ENCODE measurements around the gene CD72.
"Not testable (repeated sequence)": the region's sequence is repeated elsewhere in the genome, so short reads cannot be mapped to it uniquely, and the experiment has no call there.

CD72 gene

DNA sequence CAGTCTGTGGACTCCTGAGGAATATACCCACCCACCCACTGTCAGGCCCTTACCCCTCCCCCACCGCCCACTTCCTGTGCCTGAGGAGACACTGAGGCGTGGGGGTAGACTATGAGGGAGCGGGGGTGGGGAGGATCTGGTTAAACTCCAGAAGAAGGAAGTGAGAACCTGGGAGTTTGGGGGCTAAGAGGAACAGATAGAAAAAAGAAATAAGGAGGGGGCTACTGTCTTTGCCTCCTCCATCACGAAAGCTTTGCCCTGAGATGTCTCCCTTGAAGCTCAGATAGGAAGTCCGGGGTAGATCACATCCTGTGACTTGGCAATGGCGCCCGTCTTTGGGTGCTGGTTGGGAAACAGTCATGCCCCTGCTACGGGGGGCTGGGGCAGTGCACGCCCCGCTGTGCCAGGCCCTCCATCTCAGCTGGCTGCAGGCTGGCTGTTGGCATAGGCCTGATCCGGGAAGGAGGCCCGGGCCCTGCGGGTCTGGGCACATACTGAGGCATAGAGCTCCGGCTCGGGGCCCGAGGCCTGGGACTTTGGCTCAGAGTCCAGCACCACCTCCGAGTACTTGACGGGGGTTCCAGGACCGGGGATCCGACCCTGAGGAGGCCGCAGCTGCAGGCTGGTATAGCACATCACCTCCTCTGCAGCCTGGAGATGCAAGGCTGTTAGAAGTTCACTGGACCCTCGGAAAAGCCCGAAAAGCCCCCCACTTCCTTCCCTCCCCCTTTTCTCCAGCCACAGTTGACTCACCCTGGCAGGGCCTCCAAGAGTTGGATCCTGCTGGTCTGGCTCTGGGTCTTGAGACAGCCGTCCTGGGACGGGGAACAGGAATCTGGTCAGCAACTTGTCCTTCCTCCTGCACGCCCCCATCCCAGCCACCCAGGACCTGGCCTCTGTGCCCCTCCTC is 31.5 kb upstream of the CD72 start:
- DNase-seq (ENCODE audit: low spot score), result peak; percentile 43

DNA sequence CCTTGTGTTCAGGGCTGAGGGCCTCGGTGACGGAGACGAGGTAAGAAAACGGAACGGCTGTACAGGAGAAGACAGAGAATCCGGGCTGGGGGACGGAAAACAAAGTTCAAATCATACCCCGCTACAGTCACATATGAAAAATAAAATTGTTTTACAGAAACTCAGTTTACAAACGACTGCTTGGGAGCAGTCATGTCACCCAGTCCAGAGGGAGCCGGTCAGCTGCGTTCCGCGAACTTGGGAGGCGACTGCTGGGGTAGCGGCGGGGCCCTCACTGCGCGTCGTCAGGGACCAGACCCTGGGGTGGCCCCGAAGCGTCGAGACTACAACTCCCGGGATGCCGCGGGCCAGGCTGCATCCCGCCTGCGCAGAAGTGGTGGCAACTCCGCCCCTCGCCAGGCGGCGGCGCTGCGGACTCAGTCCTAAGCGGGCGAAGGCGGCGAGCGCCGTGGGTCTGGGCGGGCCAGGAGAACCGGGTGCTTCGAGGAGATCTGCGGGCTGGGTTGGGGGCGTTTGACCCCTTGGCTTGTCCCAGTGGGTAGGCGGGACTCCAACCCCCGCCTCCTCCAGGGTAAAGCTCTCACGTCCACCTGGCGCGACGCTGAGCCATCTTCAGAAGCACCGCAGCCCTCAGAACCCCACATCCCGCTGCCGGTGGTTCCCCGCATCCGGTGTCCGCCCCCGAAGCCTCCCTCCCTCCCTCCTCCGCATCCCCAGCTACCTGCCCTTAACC is 28.5 kb upstream of the CD72 start:
- peak; percentile 88 for DNase-seq (ENCODE audit: low spot score)

DNA sequence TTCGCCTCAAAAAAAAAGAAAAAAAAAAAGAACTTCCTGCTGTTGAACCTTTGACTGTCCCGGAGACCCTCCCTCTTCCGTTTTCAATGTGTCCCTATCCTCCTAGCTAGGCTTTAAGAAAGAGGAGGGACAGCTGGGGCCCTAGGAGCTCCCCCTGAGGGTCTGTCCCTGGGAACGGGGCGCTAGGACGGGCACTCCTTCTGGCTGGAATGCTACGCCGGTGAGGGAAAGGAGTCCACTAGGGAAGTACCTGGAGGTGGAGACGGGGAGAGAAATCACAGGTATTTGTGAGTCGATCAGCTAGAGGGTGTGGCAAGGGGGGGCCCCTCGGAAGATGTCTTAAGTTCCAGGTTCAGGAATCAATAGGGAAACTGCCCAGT is 27.9 kb upstream of the CD72 start:
- no peak for DNase-seq (ENCODE audit: low spot score)

DNA sequence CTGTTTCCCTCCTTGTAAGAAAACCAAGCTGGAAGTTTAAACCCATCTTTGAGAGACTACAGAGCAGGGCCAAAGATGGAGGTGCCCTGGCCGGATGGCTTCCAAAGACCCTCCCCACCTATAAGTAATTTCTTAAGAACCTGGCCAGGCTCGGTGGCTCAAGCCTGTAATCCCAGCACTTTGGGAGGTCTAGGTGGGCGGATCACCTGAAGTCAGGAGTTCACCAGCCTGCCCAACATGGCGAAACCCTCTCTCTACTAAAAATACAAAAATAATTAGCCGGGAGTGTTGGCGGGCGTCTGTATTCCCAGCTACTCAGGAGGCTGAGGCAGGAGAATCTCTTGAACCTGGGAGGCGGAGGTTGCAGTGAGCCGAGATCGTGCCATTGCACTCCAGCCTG is 27.5 kb upstream of the CD72 start:
- not testable (repeated sequence) for DNase-seq (ENCODE audit: low spot score)

DNA sequence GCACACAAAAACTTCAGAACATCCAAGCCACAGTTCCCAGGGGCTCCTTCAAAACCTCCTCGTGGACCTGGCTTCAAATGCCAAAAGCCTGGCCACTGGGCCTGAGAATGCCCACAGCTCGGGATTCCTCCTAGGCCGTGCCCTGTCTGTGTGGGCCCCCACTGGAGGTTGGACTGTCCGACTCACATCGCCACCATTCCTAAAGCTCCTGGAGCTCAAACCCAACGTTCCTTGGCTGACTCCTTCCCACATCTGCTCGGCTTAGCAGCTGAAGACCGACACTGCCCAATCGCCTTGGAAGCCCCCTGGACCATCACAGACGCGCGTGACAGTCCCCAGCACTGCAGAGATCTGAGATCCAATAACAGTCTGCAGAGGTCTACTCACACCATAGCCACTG is 24.8 kb upstream of the CD72 start:
- no peak for DNase-seq (ENCODE audit: low spot score)

DNA sequence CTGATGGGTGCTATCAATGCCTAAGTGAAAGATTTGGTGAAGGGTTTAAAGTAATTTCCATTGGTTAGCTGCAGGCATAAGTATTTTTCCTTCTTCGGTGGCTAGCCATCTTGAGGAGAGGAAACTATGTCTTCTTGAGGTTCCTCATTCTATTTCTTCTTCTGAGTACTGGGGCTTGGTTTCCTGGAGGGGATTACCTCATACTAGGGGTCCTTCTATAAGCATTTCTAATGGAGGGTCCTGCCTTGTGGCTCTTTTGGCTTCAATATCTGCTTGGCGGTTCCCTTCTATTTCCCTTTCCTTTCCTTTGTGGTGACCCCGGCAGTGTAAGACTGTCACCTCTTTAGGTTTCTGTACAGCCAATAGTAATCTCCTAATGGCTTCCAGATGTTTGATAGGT is 23.3 kb upstream of the CD72 start:
- not testable (repeated sequence) for DNase-seq (ENCODE audit: low spot score)

DNA sequence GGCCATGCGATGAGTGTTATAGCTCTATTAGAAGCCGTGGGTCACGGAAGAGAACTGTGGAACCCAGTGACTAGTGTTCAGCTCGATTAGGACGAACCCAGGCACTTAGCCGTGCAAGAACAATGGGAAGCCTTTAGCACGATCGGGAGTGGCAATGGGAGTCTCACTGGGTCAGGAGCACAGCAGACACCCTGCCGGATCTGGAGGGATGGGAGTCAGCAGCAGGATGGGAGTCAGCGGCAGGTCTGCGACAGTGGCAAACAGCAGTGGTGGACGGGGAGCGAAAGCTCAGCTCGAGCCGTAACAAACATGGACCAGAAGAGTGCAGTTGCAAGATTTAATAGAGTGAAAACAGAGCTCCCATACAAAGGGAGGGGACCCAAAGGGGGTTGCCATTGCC is 22.2 kb upstream of the CD72 start:
- DNase-seq (ENCODE audit: low spot score), result not testable (repeated sequence)

DNA sequence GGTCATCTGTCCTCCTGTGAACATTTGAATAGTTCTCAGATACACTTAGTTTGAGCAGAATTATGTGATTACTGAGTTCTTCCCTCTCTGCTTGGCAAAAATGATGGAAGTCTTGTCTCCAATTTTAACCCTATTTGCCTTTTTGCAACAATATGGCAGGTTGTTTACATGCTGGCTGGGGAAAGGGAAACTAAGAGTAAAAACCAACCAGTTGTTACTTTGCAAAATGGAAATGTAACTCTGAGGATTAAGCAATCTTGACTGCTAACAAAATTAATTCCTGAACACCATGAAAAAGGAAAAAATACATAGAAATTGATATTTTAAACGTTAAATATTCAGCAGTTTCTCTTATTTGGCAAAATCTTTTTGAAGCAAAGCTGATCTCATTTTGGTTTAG is 21.4 kb upstream of the CD72 start:
- no peak for DNase-seq (ENCODE audit: low spot score)

DNA sequence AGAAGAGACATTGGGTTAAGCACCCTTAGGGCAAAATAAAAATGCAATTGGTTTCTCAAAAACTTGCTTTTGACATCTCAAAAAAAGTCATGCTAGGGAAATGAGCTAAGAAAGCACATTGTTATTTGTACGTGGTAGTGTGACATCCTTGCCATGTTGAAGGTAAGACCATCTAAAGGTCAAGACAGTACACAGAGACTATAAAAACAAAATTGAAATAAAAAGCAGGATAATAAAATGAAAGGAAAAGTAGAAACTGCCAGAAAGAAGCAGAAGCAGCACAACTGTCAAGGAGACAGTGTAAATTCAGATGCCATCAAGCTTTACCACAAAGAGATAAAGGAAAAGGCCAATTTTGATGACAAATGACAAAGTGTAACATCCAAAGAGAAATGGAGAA is 21.0 kb upstream of the CD72 start:
- not testable (repeated sequence) for DNase-seq (ENCODE audit: low spot score)

DNA sequence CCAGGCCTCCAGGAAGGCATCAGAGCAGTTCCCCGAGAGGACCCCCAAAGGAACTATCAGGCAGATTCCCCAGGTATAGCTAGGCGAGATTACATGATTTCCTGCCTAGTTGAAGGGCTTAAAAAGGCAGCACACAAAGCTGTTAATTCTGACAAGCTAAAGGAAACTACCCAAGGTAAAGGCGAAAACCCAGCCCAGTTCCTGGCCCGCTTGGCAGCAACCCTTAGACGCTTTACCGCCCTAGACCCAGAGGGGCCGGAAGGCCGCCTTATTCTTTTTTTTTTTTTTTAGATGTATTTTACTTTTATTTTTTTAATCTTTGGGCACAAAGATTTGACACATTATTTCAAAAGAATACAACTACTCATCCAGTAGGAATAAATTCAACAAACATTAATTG is 20.5 kb upstream of the CD72 start:
- DNase-seq (ENCODE audit: low spot score), result peak; percentile 59

DNA sequence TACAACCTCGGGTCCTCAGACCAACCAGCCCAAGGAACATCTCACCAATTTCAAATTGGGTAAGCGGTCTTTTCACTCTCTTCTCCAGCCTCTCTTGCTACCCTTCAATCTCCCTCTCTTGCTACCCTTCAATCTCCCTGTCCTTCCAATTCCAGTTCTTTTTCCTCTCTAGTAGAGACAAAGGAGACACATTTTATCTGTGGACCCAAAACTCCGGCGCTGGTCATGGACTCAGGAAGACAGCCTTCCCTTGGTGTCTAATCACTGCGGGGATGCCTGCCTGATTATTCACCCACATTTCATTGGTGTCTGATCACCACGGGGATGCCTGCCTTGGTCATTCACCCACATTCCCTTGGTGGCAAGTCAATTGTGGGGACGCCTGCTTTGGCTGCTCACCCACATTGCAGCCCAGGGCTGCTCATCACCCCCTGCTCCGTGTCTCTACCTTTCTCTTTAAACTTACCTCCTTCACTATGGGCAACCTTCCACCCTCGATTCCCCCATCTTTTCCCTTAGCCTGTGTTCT is 19.3 kb upstream of the CD72 start:
- DNase-seq (ENCODE audit: low spot score), result not testable (repeated sequence)

DNA sequence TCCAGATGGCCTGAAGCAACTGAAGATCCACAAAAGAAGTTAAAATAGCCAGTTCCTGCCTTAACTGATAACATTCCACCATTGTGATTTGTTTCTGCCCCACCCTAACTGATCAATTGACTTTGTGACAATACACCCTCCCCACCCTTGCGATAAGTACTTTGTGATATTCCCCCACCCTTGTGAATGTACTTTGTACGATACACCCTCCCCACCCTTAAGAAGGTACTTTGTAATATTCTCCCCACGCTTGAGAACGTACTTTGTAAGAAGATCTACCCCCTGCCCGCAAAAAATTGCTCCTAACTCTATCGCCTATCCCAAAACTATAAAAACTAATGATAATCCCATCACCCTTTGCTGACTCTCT is 18.6 kb upstream of the CD72 start:
- not testable (repeated sequence) for DNase-seq (ENCODE audit: low spot score)

DNA sequence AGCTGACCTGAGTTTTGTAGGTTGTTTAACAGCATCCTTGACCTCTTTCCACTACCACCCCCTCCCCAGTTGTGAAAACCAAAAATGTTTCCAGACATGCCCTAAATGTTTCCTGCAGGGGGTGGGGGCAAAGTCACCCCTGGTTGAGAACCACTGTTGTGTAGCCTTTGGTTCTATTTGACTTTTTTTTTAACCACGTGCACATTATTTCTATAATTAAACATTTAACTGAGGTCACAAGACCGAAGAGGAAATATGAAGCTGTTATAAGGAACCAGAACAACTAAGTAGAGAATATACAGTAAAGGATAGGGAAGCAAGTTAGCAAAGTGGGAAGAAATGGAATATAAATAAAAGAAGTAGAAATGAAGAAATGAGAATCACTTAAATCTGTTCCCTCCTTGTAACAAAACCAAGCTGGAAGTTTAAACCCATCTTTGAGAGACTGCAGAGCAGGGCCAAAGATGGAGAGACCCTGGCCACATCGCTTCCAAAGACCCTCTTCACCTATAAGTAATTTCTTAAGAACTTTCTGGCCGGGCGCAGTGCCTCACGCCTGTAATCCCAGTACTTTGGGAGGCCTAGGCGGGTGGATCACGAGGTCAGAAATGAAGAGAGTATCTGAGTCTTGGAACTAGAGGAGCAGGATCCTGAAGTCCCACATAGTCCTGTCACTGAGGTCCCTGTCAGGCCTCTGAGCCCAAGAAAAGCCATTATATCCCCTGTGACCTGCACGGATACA is 18.1 kb upstream of the CD72 start:
- no peak for DNase-seq (ENCODE audit: low spot score)

DNA sequence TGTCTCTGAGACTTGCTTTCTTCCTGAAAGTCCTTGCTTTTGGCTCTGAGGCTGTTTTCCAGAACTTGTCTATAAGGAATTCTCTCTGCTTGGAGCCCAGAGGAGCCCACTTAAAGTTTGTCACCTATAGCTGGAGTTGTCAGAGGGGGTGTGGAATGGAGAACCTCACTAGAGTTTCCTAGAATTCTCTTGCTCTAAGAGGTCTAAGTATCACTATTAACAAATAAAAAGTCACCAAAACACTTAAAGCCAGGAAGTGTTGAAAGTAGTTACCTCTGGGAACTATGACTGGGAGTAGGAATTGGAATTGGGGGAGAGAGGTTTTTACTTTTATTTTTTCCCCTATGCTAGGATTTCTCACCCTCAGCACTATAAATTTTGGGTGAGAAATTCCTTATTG is 17.5 kb upstream of the CD72 start:
- DNase-seq (ENCODE audit: low spot score), result no peak

DNA sequence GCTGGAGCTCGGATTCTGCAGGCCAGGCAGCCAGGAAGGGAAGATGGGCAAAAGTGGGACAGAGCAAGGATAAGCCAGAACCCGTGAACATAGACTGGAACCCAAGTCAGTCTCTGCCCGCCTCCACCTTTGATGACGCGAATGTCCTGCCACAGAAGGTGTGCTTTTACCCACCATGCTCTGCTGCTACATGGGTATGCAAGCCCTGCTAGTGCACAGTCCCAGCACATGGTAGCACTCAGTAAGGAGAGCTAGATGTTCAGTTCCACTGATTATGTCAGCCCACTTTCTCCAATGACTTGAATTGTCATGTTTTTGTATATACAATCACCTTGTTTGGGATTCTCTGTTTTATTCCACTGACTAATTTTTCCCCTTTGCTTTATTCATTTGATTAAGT is 11.4 kb upstream of the CD72 start:
- no peak for DNase-seq (ENCODE audit: low spot score)

DNA sequence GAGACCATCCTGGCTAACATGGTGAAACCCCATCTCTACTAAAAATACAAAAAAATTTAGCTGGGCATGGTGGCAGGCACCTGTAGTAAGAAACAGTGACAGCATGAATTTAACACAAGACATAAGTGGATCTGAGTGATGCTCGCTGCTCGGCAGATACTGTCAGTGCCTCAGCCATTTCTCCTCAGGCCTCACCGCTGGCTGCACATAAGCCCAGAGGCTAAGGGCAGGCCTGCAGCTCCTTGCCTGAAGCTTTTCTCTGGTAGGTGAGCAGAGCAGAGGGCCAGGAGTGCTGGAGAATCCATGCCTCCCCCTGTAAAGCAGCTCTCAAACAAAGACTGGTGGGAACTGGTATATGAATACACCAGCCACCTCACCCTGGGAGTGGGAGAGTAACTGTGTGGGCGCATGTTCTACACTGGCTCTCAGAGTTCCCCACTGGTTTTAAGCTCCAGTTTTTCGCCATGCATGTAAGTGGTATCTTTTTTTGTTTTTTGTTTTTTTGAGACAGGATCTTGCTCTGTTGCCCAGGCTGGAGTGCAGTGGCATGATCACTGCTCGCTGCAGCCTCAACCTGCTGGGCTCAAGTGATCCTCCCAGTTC is 10.3 kb upstream of the CD72 start:
- no peak for DNase-seq (ENCODE audit: low spot score)

DNA sequence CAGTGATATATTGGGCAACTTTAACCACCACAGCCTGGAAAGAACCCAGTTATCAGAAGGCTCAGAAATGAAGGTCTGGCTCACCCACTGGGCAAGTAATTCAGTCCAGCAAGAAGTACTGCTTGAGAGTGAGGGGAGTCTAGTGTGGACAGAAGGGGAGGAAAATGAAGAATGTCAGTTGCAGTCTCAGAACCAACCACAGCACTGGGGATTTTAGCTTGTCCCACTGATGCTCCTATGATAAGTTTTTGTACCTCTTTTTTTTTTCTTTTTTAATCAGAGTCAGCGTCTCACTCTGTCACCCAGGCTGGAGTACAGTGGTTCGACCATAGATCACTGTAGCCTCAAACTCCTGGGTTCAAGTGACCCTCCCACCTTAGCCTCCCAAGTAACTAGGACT is 9.4 kb upstream of the CD72 start:
- DNase-seq (ENCODE audit: low spot score), result no peak

DNA sequence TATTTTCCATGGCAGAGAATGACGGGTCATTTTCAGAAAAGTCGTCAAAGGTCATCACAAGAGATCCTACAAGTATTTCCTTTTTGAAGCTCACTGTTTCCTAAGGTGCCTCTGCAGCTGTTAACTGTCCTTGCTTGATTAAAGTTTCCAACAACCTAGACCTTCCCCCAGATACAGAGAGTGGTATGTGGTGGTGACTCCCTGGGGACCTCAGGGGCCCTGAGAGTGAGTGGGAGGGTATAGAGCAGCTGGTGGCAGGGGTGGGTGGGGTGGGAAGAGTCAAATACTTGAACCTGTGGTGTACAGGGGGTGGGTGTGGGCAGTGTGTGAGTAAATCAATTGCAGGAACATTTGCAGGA is 1.6 kb upstream of the CD72 start:
- no peak for DNase-seq (ENCODE audit: low spot score)

DNA sequence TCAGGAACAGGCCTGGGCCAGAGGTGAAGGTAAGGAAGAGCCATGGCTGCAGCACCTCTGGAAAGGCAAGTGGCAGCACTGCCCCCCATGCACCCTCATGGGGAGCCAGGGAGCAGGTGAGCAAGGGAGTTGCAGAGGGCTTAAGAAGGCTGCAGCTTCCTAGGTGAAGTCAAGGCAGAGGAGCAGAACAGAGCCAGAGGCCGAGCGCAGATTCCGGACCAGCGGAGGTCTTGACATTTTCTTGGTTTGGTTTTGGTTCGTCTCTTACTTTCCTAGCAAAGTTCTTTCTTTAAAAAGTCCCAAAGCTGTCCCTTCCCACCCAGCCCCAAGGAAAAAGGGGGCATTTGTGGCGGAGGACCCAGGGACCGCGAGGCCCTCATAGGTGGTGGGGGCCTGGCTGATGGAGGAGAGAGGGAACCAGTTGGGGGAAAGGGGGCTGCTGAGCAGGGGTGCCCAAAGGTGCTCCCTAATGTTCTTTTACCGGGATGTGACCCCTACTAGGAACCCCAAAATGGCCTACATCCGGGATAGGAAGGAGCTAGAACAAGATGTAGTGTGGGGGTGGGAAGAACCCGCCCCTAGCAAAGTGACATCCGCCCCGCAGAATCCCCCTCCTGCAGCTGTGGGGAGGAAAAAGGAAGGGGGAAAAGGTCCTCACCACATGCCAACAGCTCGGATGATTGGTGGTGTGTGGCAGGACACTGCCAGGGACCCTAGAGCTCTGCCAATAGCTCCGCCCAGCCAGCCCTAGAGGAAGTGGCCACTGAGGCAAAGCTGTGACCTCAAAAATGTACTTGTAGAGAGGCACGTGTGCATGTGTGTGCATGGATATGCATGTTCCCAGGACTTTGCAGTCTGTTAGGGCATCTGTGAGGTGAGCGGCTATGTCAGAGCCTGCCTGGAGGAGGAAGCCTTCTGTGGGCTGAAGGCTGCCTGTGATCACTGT is 914 bp upstream of the CD72 start:
- DNase-seq (ENCODE audit: low spot score), result peak; percentile 38

DNA sequence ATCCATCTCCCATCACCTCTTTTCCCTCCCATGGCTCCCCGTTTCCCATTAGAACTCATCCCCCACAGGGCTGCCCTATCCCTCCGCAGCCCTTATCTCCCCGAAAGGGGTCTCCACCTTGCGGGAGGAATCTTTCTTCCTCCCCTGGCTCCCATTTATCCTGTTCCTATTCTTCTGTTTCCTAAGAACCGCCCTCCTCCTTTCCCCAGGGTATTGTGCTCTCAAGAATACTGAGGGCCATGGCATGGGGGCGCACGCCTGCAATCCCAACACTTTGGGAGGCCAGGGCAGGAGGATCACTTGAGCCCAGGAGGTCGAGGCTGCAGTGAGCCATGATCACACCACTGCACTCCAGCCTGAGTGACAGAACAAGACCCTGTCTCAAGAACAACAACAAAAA is 665 bp downstream of the CD72 start:
- no peak for DNase-seq (ENCODE audit: low spot score)

All from CD4-positive, alpha-beta T cell treated with Interleukin-6 at 100 ng/mL for 8 hours (primary cell).